Subcutaneous adipose tissue (tissue), 4 donors: ENCODE data around the gene SKI. TPM values are rescaled to one million over a fixed set of nuclear protein-coding genes. Genes with fewer than 3 reads are reported as not detected.

Experiments used
- CTCF ChIP-seq: fragments of 450-650 bp; IDR thresholded peaks from one replicate; pipeline ENCODE4 v1.5.1; 2016; ENCODE audit warnings: low read depth, mild to moderate bottlenecking, control low read depth, antibody characterized with exemption, moderate library complexity
- total RNA-seq, 4 donors: library from RNA; depleted of rRNA; stranded (reverse); fragments of >200 nt; gene quantifications; one replicate each; pipeline ENCODE4 v1.1.0, GENCODE V29; 2016

SKI gene
- total RNA-seq, 4 donors from 2014 or later = 24.3 to 67.6 (median 27.8) TPM

DNA sequence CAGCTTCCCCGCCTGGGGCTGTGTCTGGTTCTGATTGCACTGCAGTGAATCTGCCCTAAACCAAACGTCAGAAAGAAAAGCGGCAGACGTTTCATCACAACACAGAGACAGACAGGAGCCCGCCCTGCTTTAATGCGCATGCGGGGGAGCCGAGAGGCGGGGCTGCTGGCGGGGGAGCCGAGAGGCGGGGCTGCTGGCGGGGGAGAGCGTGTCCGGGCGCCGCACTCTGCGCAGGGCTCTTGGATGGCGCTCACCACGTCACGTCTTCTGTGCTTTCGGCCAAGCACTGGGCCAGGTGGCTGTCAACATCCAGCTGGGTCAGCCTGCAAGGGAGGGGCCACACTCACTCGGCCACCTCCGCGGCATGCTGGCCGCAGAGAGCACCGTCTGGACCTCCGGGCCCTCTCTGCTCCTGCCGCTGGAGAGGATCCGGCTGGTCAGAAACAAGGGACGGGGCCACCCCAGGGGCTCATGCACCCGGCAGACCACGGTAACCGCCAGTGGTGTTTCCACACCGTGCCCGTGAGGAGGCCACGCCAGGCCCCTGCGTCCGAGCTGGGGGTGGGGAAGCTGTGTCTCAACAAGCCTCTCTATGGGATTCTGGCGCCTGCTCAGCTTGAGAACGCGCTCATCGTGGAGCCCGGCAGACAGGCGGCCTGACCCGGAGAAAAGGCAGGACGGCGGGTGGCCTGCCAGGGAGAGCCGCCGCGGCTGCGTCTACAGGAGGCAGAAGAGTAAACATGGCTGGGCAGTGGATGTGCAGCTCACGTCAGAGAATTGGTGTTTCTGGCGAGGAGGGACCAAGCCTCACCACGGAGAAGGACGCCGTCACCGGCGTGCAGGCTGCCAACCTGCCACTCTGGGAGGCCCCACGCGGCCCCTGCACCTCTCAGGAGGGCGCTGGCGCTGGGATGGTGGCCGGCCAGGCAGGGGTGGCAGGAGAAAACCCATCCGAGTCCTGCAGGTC is 38.4 kb upstream of the SKI start:
- TF ChIP-seq CTCF = no peak

DNA sequence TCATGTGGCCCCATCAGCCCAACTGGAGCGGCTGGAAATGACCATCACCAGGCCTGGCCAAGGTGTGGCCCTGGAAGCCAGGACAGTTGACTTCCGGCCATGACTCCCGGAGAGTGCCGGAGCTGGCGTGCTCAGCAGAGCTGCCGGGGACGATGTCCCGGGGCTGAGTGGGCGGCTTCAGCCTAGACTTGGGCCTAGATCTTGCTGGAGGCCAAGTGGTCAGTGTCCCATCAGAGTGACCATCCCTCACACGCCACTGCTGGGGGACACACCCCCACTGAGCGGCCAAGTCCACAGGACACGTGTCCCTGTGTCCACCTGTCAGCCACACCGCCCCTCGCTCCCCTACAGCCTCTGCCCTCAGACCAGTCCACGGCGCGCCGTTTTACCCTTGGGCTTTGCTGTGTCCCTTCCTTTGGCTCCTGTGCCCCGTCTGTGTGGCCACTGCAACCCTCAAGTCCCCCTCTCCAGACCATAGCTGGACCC is 37.6 kb upstream of the SKI start:
- no peak for TF ChIP-seq CTCF

- TF ChIP-seq CTCF = no peak
Measured at GRCh38 chr1:2192031-2192995, 35.8 kb upstream of the SKI start.

GRCh38 chr1:2193514-2194281 is 34.4 kb upstream of the SKI start:
- no peak for TF ChIP-seq CTCF

DNA sequence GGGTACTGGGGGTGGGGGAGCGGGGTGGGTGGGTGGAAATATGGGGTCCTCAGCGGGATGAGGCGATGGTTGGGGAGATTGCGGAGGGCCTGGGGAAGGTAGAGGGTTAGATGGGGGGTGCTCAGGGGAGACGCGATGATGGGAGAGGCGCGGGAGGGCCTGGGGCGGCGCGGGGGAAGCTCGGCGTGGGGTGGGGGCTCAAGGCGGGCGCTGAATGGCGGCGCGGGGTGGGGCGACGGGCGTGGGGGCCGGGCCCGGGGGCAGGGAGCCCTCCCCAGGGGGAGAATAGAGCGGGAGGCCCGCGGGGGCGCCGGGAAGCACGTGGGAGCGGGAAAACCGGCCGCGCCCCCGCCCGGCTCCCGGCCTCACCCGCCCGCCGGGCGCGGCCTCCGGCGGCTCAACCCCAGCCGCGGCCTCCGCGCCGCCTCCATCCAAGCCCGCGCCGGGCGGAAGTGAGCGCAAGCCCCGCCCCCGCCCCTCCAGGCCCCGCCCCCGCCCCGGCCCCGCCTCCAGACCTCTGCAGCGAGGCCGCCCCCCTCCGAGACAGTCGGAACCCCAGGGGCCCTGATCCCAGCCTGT is 33.7 kb upstream of the SKI start, which contains the start of gene FAAP20:
Gene FAAP20, minus strand, starts transcription at position 454 of the 579 bp plus-strand sequence. Its CDS starts 23 bp downstream, at position 431.
- TF ChIP-seq CTCF = no peak

DNA sequence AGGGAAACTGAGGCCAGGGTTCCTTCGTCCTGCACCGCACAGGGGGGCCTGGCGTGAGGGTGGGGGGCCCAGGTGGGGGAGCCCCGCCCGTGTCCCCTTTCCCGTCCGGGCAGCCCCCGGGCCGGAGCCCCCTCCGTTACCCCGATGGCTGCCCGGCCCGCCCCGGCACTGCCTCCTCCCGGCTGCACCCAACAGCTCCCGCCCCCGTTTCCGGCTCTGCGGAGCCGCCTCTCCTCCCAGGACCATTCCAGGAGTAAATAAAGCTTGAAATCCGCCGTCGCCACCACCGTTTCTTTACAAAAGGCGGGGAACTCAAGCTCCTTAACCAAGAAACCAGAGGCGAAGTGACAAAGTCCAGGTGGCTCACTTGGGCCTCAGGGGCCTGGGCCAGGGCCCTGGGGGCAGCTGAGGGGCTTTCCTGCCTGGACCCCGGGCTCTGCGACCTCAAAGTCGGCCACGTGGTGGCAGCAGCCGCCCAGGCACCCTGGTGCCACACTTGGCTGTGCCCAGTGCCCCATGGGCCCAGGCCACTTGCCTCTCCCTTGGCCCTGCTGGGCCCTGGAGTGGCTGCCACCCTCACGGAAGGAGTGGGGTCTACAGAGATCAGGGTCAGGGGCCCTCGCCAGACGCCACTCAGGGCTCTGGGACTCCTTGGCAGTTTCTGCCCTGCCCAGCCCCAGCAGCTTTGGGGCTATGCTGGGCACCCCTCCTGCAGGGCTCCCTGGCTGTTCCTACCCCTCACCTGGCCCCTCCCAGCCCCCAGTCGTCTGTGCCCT is 33.0 kb upstream of the SKI start:
- TF ChIP-seq CTCF = no peak
